CD14-positive monocyte (primary cell): ENCODE data around the gene TMC7. TPM values are rescaled to one million over a fixed set of nuclear protein-coding genes. Genes with fewer than 3 reads are reported as not detected.

Experiments used
- DNase-seq, 3 donors: peaks; one replicate each; pipeline ENCODE4 v3.0.0-alpha.2; 2011 to 2022
- H2AFZ ChIP-seq: 2 replicates; pipeline ENCODE4 v1.6.0; 2012; ENCODE audit warnings: mild to moderate bottlenecking, low read depth, low read length, inconsistent platforms; ENCODE audit not compliant: insufficient read depth, poor library complexity, severe bottlenecking
- H3K27ac ChIP-seq, 2 donors: 1 replicate in 1 of 2; 2 replicates in 1 of 2; pipeline ENCODE4 v1.5.1; 2012 to 2013; ENCODE audit warnings: low read length in 2 of 2, control low read depth in 1 of 2, inconsistent platforms in 1 of 2, low read depth in 1 of 2, mild to moderate bottlenecking in 1 of 2
- H3K27me3 ChIP-seq, 2 donors: one replicate each; pipeline versions ENCODE4 v1.6.0 to v1.6.1; 2011 to 2013; ENCODE audit warnings: low read length in 2 of 2; ENCODE audit not compliant: control insufficient read depth in 2 of 2, insufficient read depth in 2 of 2
- H3K36me3 ChIP-seq, 2 donors: replicated peaks in 1 of 2; 1 replicate in 1 of 2; 2 replicates in 1 of 2; pipeline versions ENCODE4 v1.5.1 to v1.6.1; 2012 to 2013; ENCODE audit warnings: low read length in 2 of 2, control low read depth in 1 of 2, inconsistent platforms in 1 of 2, mild to moderate bottlenecking in 1 of 2; ENCODE audit not compliant: insufficient read depth in 2 of 2, control insufficient read depth in 1 of 2
- H3K4me1 ChIP-seq, 2 donors: 1 replicate in 1 of 2; 2 replicates in 1 of 2; pipeline versions ENCODE4 v1.5.1 to v1.6.1; 2012 to 2013; ENCODE audit warnings: low read length in 2 of 2, control low read depth in 1 of 2, inconsistent platforms in 1 of 2, mild to moderate bottlenecking in 1 of 2, moderate library complexity in 1 of 2; ENCODE audit not compliant: insufficient read depth in 2 of 2, control insufficient read depth in 1 of 2
- H3K4me2 ChIP-seq: replicated peaks from 2 replicates; pipeline ENCODE3; 2012; ENCODE audit warnings: low read length, moderate library complexity, mild to moderate bottlenecking; ENCODE audit not compliant: poor library complexity, severe bottlenecking; ENCODE audit errors: extremely low read depth
- H3K4me3 ChIP-seq, 3 experiments: fragments of 200-600 bp in 1 of 3; sonication (generic) in 1 of 3; replicated peaks in 1 of 3; 1 replicate in 2 of 3; 2 replicates in 1 of 3; pipeline ENCODE4 v1.5.1; 2011 to 2013; ENCODE audit warnings: low read length in 3 of 3, mild to moderate bottlenecking in 3 of 3, control low read depth in 2 of 3, low read depth in 2 of 3, inconsistent platforms in 1 of 3, moderate library complexity in 1 of 3
- H3K79me2 ChIP-seq: 2 replicates; pipeline ENCODE4 v1.6.0; 2012; ENCODE audit warnings: mild to moderate bottlenecking, control low read depth, inconsistent platforms, low read length, moderate library complexity; ENCODE audit not compliant: insufficient read depth
- H3K9ac ChIP-seq: 2 replicates; pipeline ENCODE4 v1.6.0; 2017; ENCODE audit warnings: low read length, mild to moderate bottlenecking; ENCODE audit not compliant: insufficient read depth, poor library complexity, severe bottlenecking
- H3K9me3 ChIP-seq, 2 donors: replicated peaks in 1 of 2; 1 replicate in 1 of 2; 2 replicates in 1 of 2; pipeline versions ENCODE4 v1.5.1 to v1.6.1; 2012 to 2013; ENCODE audit warnings: low read length in 2 of 2, control low read depth in 1 of 2; ENCODE audit not compliant: control insufficient read depth in 1 of 2, insufficient read depth in 1 of 2
- H4K20me1 ChIP-seq: 2 replicates; pipeline ENCODE4 v1.6.0; 2012; ENCODE audit warnings: mild to moderate bottlenecking, low read length, control low read depth, moderate library complexity; ENCODE audit not compliant: insufficient read depth
- H3K27ac Mint-ChIP-seq, 7 donors: one replicate each; pipeline ENCODE4 v1.8.0; 2020; ENCODE audit warnings: mild to moderate bottlenecking in 7 of 7, mixed read lengths in 7 of 7, moderate library complexity in 6 of 7, inconsistent platforms in 2 of 7
- H3K27me3 Mint-ChIP-seq, 3 donors: one replicate each; pipeline ENCODE4 v1.8.0; 2021 to 2022; ENCODE audit warnings: low read depth in 3 of 3, mild to moderate bottlenecking in 3 of 3, mixed read lengths in 3 of 3, moderate library complexity in 3 of 3, inconsistent platforms in 1 of 3
- H3K36me3 Mint-ChIP-seq, 2 donors: one replicate each; pipeline ENCODE4 v1.8.0; 2020; ENCODE audit warnings: mixed read lengths in 2 of 2, inconsistent platforms in 1 of 2, mild to moderate bottlenecking in 1 of 2
- H3K4me1 Mint-ChIP-seq: one replicate; pipeline ENCODE4 v1.8.0; 2020; ENCODE audit warnings: mild to moderate bottlenecking, mixed read lengths
- H3K4me3 Mint-ChIP-seq, 2 donors: one replicate each; pipeline ENCODE4 v1.8.0; 2020; ENCODE audit warnings: mild to moderate bottlenecking in 2 of 2, mixed read lengths in 2 of 2, moderate library complexity in 1 of 2
- H3K9me3 Mint-ChIP-seq, 7 donors: one replicate each; pipeline ENCODE4 v1.8.0; 2020 to 2022; ENCODE audit warnings: mixed read lengths in 7 of 7, mild to moderate bottlenecking in 6 of 7, moderate library complexity in 6 of 7, inconsistent platforms in 2 of 7
- CTCF ChIP-seq: fragments of 200-600 bp; IDR thresholded peaks from one replicate; pipeline ENCODE4 v1.8.0; 2022; ENCODE audit warnings: antibody characterized with exemption, mild to moderate bottlenecking
- WGBS: methylation state at CpG from one replicate; pipeline ENCODE4 v1.1.5; 2013; ENCODE audit warnings: missing lambda C conversion rate; ENCODE audit not compliant: insufficient coverage; 5-methylcytosine and 5-hydroxymethylcytosine counted together
- intact Hi-C, 2 donors: fragments of 100-400 bp; cut with micrococcal nuclease; formaldehyde crosslinking; loops; one replicate each; pipeline versions ENCODE4 v1.15.0 to v1.15.1; 2023
- polyA plus RNA-seq, 3 donors: library from polyadenylated mRNA; depleted of rRNA in 1 of 3; unstranded in 2 of 3; stranded (reverse) in 1 of 3; fragments of 300-500 nt in 2 of 3; fragments of >200 nt in 1 of 3; fragmentation: Illumina TruSeq in 2 of 3; gene quantifications; 1 replicate in 2 of 3; 2 replicates in 1 of 3; pipeline ENCODE4 v1.2.3, GENCODE V29; 2012 to 2021

The TMC7 gene
- polyA plus RNA-seq, 3 donors = not detected

GRCh38 chr16:18943414-18943813 lies 40.3 kb upstream of the TMC7 start:
- Histone ChIP-seq H3K9me3 (no peaks in the 10 kb centered on the region), H4K20me1 (no peaks in the 10 kb centered on the region), H2AFZ (no peak overlapping the region), H3K4me1 (peaks cover 9 to 13% of the 10 kb centered on the region in 2 donors), H3K4me2 (no peak overlapping the region), H3K36me3 (no peaks in the 10 kb centered on the region), H3K9ac (no peak overlapping the region), H3K27me3 (no peaks in the 10 kb centered on the region), H3K27ac (no peak overlapping the region), H3K79me2 (no peaks in the 10 kb centered on the region), H3K4me3 (no peak overlapping the region)
- no peak overlapping the region for H3K27ac Mint-ChIP-seq
- TF ChIP-seq CTCF = no peak
- 94% methylated on average over 5 of the region's 7 CpGs for WGBS
- H3K4me1 Mint-ChIP-seq = peaks cover 9% of the 10 kb centered on the region
- no peak overlapping the region for H3K4me3 Mint-ChIP-seq
- no peaks in the 10 kb centered on the region for H3K36me3 Mint-ChIP-seq
- intact Hi-C loops = no loop called here
- no peak for DNase-seq
- peaks cover 0 to 3% (median 0%) of the 10 kb centered on the region in 3 donors for H3K27me3 Mint-ChIP-seq
- H3K9me3 Mint-ChIP-seq = peaks cover 0 to 5% (median 0%) of the 10 kb centered on the region in 7 donors

- Histone ChIP-seq H3K4me2 (no peak overlapping the region), H3K4me3 (no peak overlapping the region), H3K79me2 (no peaks in the 10 kb centered on the region), H3K9me3 (no peaks in the 10 kb centered on the region), H3K36me3 (no peaks in the 10 kb centered on the region), H3K9ac (no peak overlapping the region), H2AFZ (no peak overlapping the region), H3K4me1 (peaks cover 9 to 13% of the 10 kb centered on the region in 2 donors), H3K27ac (no peak overlapping the region), H4K20me1 (no peaks in the 10 kb centered on the region), H3K27me3 (no peaks in the 10 kb centered on the region)
- H3K27ac Mint-ChIP-seq = no peak overlapping the region
- H3K9me3 Mint-ChIP-seq = peaks cover 0 to 5% (median 0%) of the 10 kb centered on the region in 7 donors
- WGBS = 92% methylated on average over 3 of the region's 7 CpGs
- H3K4me3 Mint-ChIP-seq = no peak overlapping the region
- peaks cover 0 to 3% (median 0%) of the 10 kb centered on the region in 3 donors for H3K27me3 Mint-ChIP-seq
- intact Hi-C loops = no loop called here
- DNase-seq = no peak
- no peaks in the 10 kb centered on the region for H3K36me3 Mint-ChIP-seq
- peaks cover 9% of the 10 kb centered on the region for H3K4me1 Mint-ChIP-seq
- TF ChIP-seq CTCF = no peak
Measured at GRCh38 chr16:18945233-18945632, 38.5 kb upstream of the TMC7 start.
